SH-SY5Y (cell line): Measurements from ENCODE around the gene FAM240B.

Source experiments
- GATA2 ChIP-seq: IDR thresholded peaks from 2 replicates; pipeline ENCODE4 v1.6.1; 2011; ENCODE audit warnings: mild to moderate bottlenecking, low read depth, low read length
- GATA3 ChIP-seq: IDR thresholded peaks from 2 replicates; pipeline ENCODE4 v1.6.1; 2011; ENCODE audit warnings: low read depth, mild to moderate bottlenecking, low read length, moderate library complexity

DNA sequence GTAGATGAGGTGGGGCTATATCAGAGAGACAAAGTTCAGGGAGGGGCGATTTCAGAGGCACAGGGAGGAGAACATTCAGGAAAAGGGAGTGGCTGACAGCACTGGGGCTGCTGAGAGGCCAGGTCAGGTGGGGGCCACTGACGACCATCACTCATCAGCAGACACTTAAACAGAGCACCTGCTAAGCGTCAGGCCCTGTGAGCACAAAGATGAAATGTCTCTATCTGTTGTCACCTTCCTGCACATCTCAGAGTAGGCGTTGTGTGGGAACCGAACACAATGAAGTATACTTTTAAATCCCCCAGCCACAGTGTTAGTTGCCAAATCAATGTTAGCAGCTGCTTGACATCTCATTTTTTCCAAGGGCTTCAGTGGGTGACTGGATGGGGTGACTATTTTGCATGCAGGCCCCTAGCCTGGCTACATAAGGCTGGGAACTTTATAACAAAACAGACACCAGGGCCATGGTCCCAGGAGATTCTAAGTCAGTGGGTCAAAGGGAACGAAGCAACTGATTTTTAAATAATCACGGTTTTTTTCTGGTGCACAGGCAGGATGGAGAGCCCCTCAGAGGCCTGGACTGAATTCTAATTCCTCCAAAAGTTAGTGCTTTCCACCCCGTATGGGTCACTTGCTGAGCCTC lies 68.4 kb downstream of the FAM240B start:
- TF ChIP-seq GATA2 (no peak), GATA3 (no peak)
